HepG2 (cell line): ENCODE data around the gene RHOV. TPM values are rescaled to one million over a fixed set of nuclear protein-coding genes. Genes with fewer than 3 reads are reported as not detected.

Experiments
- ATAC-seq: fragments of 200-7000 bp; cut with Tn5 transposase; 3 replicates; pipeline ENCODE4 v1.9.1; 2020; ENCODE audit warnings: mild to moderate bottlenecking, moderate library complexity
- BruUV-seq: library from RNA; stranded (reverse); fragments of 400-500 nt; replicated peaks from 2 replicates; lab custom pipeline; 2021; lab: Mats Ljungman, UMichigan
- CTCF ChIA-PET: fragments of 300-600 bp; formaldehyde crosslinking; extraction: SDS; loops from one replicate; lab custom pipeline; 2021; ENCODE audit warnings: low total read pairs, inconsistent platforms, low intra/inter-chr PET ratio; lab: Yijun Ruan, JAX
- POLR2A ChIA-PET: fragments of 350-600 bp; sonication (Branson Sonifier 250); formaldehyde crosslinking; loops from one replicate; lab custom pipeline; 2020; ENCODE audit warnings: antibody characterized with exemption, inconsistent platforms; lab: Yijun Ruan, JAX
- DNase-seq: peaks from one replicate; pipeline ENCODE4 v3.0.0-alpha.2; 2015; ENCODE audit warnings: low spot score
- FAIRE-seq: peaks from 3 replicates; lab custom pipeline; 2011; peaks lifted over from hg19 to GRCh38; lab: Jason Lieb, UNC
- H2AFZ ChIP-seq: one replicate; pipeline ENCODE4 v1.6.1; 2011; ENCODE audit warnings: low read length, inconsistent platforms
- H3K27ac ChIP-seq: fragments of 300-600 bp; 3 replicates; pipeline ENCODE4 v1.8.0; 2011; ENCODE audit warnings: mixed run types, mild to moderate bottlenecking, mixed read lengths, low read length, inconsistent platforms; ENCODE audit not compliant: insufficient read depth; ENCODE audit errors: extremely low read length
- H3K27me3 ChIP-seq, 2 experiments: fragments of 200-600 bp in 1 of 2; 2 replicates in 1 of 2; 3 replicates in 1 of 2; pipeline versions ENCODE4 v1.6.0 to v1.8.0; 2011; ENCODE audit warnings: low read length in 2 of 2, mild to moderate bottlenecking in 2 of 2, moderate library complexity in 2 of 2, inconsistent platforms in 1 of 2; ENCODE audit not compliant: insufficient read depth in 2 of 2, control insufficient read depth in 1 of 2
- H3K36me3 ChIP-seq, 2 experiments: fragments of 200-600 bp in 1 of 2; replicated peaks in 1 of 2; 2 replicates in 1 of 2; 3 replicates in 1 of 2; pipeline versions ENCODE4 v1.5.1 to v1.8.0; 2011; ENCODE audit warnings: low read length in 2 of 2, inconsistent platforms in 1 of 2; ENCODE audit not compliant: insufficient read depth in 2 of 2, control insufficient read depth in 1 of 2
- H3K4me1 ChIP-seq: 2 replicates; pipeline ENCODE4 v1.5.1; 2012; ENCODE audit warnings: low read length, inconsistent platforms; ENCODE audit not compliant: insufficient read depth
- H3K4me2 ChIP-seq: 2 replicates; pipeline ENCODE4 v1.6.0; 2011; ENCODE audit warnings: low read depth, low read length, inconsistent platforms
- H3K4me3 ChIP-seq, 3 experiments: fragments of 200-600 bp in 1 of 3; sonication (generic), shearing (Covaris generic) in 1 of 3; replicated peaks in 1 of 3; 2 replicates each; pipeline ENCODE4 v1.5.1; 2011 to 2016; ENCODE audit warnings: low read length in 3 of 3, inconsistent platforms in 2 of 3, low read depth in 2 of 3, mild to moderate bottlenecking in 2 of 3, control low read depth in 1 of 3, mixed read lengths in 1 of 3; ENCODE audit not compliant: insufficient read depth in 1 of 3
- H3K79me2 ChIP-seq: one replicate; pipeline ENCODE4 v1.6.1; 2011; ENCODE audit warnings: low read length, inconsistent platforms; ENCODE audit not compliant: insufficient read depth
- H3K9ac ChIP-seq: 2 replicates; pipeline ENCODE4 v1.6.0; 2011; ENCODE audit warnings: mild to moderate bottlenecking, low read depth, low read length, inconsistent platforms; ENCODE audit not compliant: insufficient read depth
- H3K9me3 ChIP-seq: 2 replicates; pipeline ENCODE4 v1.5.1; 2012; ENCODE audit warnings: mild to moderate bottlenecking, low read length
- H4K20me1 ChIP-seq: 2 replicates; pipeline ENCODE4 v1.6.0; 2011; ENCODE audit warnings: inconsistent platforms, mild to moderate bottlenecking, low read length, moderate library complexity; ENCODE audit not compliant: insufficient read depth
- ZNF839 ChIP-seq: sonication (generic); formaldehyde crosslinking; IDR thresholded peaks from 2 replicates; pipeline ENCODE4 v1.4.0; 2020; ENCODE audit warnings: missing genetic modification reagents, mild to moderate bottlenecking, borderline replicate concordance
- ZSCAN31 ChIP-seq: sonication (generic); formaldehyde crosslinking; IDR thresholded peaks from 2 replicates; pipeline ENCODE4 v1.5.0; 2020; ENCODE audit warnings: low read depth, mild to moderate bottlenecking, missing genetic modification reagents
- WGBS: methylation state at CpG from one replicate; pipeline ENCODE4 v1.1.6; 2017; ENCODE audit warnings: low lambda C conversion rate; 5-methylcytosine and 5-hydroxymethylcytosine counted together
- in situ Hi-C: cut with HindIII; loops from 2 replicates; pipeline ENCODE4 v1.10.0; 2017; ENCODE audit warnings: low pct_unique_long_range_greater_than_20kb; ENCODE audit not compliant: extremely low pct_ligation_motif_present
- intact Hi-C: fragments of 100-400 bp; cut with micrococcal nuclease; formaldehyde crosslinking; loops from one replicate; pipeline ENCODE4 v1.10.0; 2022; ENCODE audit not compliant: unreplicated experiment
- polyA plus RNA-seq, 8 experiments: library from polyadenylated mRNA; depleted of rRNA in 3 of 8; stranded (reverse) in 7 of 8; unstranded in 1 of 8; fragments of >200 nt; fragmentation: Illumina TruSeq in 4 of 8; extraction: Trizol in 4 of 8; gene quantifications; 2 replicates each; pipeline versions ENCODE4 v1.2.1 to v1.2.3, GENCODE V29; 2011 to 2016; ENCODE audit warnings: low read depth in 4 of 8, missing spikeins in 1 of 8, mixed read lengths in 1 of 8; ENCODE audit not compliant: insufficient read depth in 1 of 8
- total RNA-seq, 5 experiments: library from RNA; depleted of rRNA; stranded (reverse); fragments of >200 nt; fragmentation: Illumina TruSeq; extraction: Trizol; gene quantifications; 2 replicates each; pipeline ENCODE4 v1.2.3, GENCODE V29; 2016; ENCODE audit warnings: low read depth in 1 of 5
- TF ChIP-seq, protein P1 (sequence below): sonication (generic); formaldehyde crosslinking; IDR thresholded peaks from 2 replicates; pipeline ENCODE4 v1.5.1; 2020; ENCODE audit warnings: mild to moderate bottlenecking, missing genetic modification reagents

RHOV gene
- total and polyA plus RNA-seq, 2 of the 13 experiments (the other 11 are each of a cell fraction or from before 2014, with no cell fraction given), result 0.17 to 0.18 TPM

DNA sequence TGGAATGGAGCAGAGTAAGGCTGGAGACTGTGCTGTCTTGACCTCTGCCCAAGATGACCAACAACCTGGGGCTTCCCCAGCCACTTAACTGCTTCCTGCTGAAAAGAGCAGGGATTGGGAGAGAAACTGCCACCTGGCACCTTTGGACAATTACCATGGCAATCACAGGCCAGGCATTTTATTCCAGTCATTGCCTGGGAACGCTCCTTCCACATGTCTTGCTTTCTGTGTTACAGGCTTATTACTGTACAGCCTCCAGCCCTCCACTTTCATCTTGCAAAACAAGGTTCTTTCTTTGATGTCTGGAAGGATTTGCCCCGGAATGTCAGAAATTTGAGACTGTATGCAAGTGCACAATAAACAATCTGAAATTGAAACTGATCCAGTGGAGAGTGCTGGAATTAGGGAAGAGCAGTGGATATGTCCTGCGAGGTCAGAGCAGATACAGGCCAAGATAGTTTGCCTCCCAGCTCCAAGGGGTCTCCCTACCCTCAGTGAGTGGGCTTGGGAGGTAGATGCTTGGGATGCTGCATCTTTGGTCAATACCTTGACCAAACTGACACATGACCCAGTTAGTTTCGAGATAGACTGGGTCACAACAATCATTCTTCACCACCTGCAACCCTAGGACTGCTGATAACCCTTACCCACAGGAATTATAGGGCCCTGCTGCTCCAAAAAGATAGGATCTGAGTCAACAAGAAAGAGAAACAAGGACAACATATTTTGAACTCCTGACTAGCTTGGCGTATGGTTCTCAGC, 48.2 kb downstream of the RHOV start:
- no TSS peak for BruUV-seq
- H3K9ac ChIP-seq, result no peak overlapping the region
- no peaks in the 10 kb centered on the region for H3K9me3 ChIP-seq
- TF ChIP-seq, protein P1, sequence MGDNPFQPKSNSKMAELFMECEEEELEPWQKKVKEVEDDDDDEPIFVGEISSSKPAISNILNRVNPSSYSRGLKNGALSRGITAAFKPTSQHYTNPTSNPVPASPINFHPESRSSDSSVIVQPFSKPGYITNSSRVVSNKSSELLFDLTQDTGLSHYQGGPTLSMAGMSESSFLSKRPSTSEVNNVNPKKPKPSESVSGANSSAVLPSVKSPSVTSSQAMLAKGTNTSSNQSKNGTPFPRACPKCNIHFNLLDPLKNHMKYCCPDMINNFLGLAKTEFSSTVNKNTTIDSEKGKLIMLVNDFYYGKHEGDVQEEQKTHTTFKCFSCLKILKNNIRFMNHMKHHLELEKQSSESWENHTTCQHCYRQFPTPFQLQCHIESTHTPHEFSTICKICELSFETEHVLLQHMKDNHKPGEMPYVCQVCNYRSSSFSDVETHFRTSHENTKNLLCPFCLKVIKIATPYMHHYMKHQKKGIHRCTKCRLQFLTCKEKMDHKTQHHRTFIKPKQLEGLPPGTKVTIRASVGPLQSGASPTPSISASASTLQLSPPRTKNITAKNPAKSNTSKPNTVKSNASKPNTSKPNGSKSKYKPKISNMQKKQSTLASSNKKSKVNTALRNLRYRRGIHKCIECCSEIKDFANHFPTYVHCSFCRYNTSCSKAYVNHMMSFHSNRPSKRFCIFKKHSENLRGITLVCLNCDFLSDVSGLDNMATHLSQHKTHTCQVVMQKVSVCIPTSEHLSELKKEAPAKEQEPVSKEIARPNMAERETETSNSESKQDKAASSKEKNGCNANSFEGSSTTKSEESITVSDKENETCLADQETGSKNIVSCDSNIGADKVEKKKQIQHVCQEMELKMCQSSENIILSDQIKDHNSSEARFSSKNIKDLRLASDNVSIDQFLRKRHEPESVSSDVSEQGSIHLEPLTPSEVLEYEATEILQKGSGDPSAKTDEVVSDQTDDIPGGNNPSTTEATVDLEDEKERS (CRISPR knock-in tag), result no peak
- TF ChIP-seq ZNF839 (CRISPR knock-in tag) (no peak), ZSCAN31 (CRISPR knock-in tag) (0 out of 2 replicates have a peak, but pooled peaks have one; percentile 30)
- WGBS, result 3% methylated on average over 5 of the region's 5 CpGs
- peak overlapping the region; percentile 53 for H3K4me2 ChIP-seq
- H4K20me1 ChIP-seq, result no peaks in the 10 kb centered on the region
- FAIRE-seq (peak; percentile 40), ATAC-seq (peak; percentile 8; the same call in 2 of the 3 replicates), DNase-seq (peak; percentile 44)
- H2AFZ ChIP-seq, result no peak overlapping the region
- POLR2A ChIA-PET, result no interaction called here
- no peaks in the 10 kb centered on the region for H3K36me3 ChIP-seq
- in situ Hi-C loops (no loop called here), intact Hi-C loops (no loop called here)
- CTCF ChIA-PET, result no interaction called here
- no peaks in the 10 kb centered on the region for H3K79me2 ChIP-seq
- H3K27ac ChIP-seq, result no peak overlapping the region
- H3K4me1 ChIP-seq, result peaks cover 66% of the 10 kb centered on the region
- H3K4me3 ChIP-seq, result 0 out of 6 replicates have a peak overlapping the region, but pooled peaks of 1 of the 3 experiments have one; percentile 15
- H3K27me3 ChIP-seq, result no peaks in the 10 kb centered on the region
